ENCODE results near the gene POLR3B. TPM values are rescaled to one million over a fixed set of nuclear protein-coding genes. Genes with fewer than 3 reads are reported as not detected.

The POLR3B gene
- total and polyA plus RNA-seq, 2 of the 8 experiments (the other 6 are each of a cell fraction or from before 2014, with no cell fraction given) = 5.0 to 13.2 TPM

DNA sequence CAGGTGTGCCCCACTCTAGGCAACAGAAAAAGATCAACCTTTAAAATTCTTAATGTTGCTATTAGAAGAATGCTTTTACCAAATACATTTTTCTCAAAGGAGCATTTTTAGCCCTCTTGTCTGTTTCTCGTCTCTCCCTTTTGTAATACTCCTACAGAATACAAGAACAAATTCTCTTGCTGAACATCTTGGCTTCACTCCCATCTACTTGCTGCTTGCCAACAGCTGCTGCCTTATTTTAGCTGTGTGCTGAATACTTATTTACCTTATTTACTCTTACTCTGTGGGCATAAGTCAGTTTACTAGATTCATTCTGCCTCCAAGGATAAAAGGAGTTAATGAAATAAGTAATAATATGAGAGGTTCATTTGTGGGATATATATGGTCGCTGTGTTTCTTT, 70.8 kb downstream of the POLR3B start:
- no peaks in the 10 kb centered on the region for H3K9me3 ChIP-seq (ENCODE audit: insufficient read depth in 2 of 2, low read depth in 1 of 2, low read length in 1 of 2)
- FAIRE-seq = no peak
- H2BK120ac ChIP-seq (replicated peaks; ENCODE audit: low read depth, low read length) = no peak overlapping the region
- H3K23me2 ChIP-seq (ENCODE audit: low read depth, low read length) = no peaks in the 10 kb centered on the region
- H4K8ac ChIP-seq (ENCODE audit: extremely low read depth, insufficient read depth, low read length) = no peak overlapping the region
- no peak overlapping the region for H2BK20ac ChIP-seq (ENCODE audit: low read length)
- no peak overlapping the region for H2BK5ac ChIP-seq (ENCODE audit: low read depth, low read length)
- H3K14ac ChIP-seq (ENCODE audit: insufficient read length) = no peak overlapping the region
- H3K4me2 ChIP-seq (ENCODE audit: insufficient read depth in 1 of 2, low read depth in 2 of 2, low read length in 2 of 2) = no peak overlapping the region
- H3K79me1 ChIP-seq (ENCODE audit: low read depth, low read length) = no peaks in the 10 kb centered on the region
- H2AFZ ChIP-seq (ENCODE audit: low read length) = no peak overlapping the region
- DNase-seq (ENCODE audit: low read depth in 1 of 2, low spot score in 2 of 2) = no peak
- H3K36me3 ChIP-seq (ENCODE audit: control insufficient read depth in 2 of 4, insufficient read depth in 4 of 4, low read length in 3 of 4) = no peaks in the 10 kb centered on the region; a peak in 1 of 8 replicates
- no peaks in the 10 kb centered on the region for H3K79me2 ChIP-seq (ENCODE audit: control insufficient read depth in 1 of 2, insufficient read depth in 2 of 2, low read length in 2 of 2)
- H3K27ac ChIP-seq (ENCODE audit: low read depth, low read length) = no peak overlapping the region
- no peaks in the 10 kb centered on the region for H3K4me1 ChIP-seq (replicated peaks in 1 of 4; ENCODE audit: control insufficient read depth in 3 of 4, insufficient read depth in 4 of 4, low read length in 3 of 4)
- no peak overlapping the region for H2BK15ac ChIP-seq (ENCODE audit: low read length)
- no peak overlapping the region for H3K56ac ChIP-seq (replicated peaks; ENCODE audit: insufficient read length, low read depth, low read length)
- 85% methylated on average over 2 of the region's 2 CpGs; no CpG with 5 or more reads in 1 of the 2 experiments for WGBS, 2 experiments (ENCODE audit: extremely low coverage in 1 of 2, insufficient coverage in 1 of 2, insufficient read length in 1 of 2, insufficient replicate concordance in 2 of 2, low coverage in 1 of 2, low lambda C conversion rate in 2 of 2, missing lambda C conversion rate in 1 of 2)
- POLR2A ChIA-PET (ENCODE audit: partially characterized antibody) = interaction anchor here (1.2 kb wide), 1 partner anchor 14 kb away, joined by 3 read pairs; no protein-coding TSS in a partner anchor
- H4K5ac ChIP-seq (ENCODE audit: insufficient read length, low read depth, low read length) = no peak overlapping the region
- H4K91ac ChIP-seq (replicated peaks; ENCODE audit: insufficient read length, low read length) = no peak overlapping the region
- H3K18ac ChIP-seq (ENCODE audit: extremely low read depth, low read length) = no peak overlapping the region
- no peak for TF ChIP-seq SAP30 (IDR thresholded peaks at IDR 0.05; ENCODE audit: insufficient read depth, insufficient replicate concordance, low read length)
- no peak for TF ChIP-seq SIX5 (IDR thresholded peaks at IDR 0.05; ENCODE audit: low read depth, low read length)
- no peak for TF ChIP-seq TEAD4 (IDR thresholded peaks at IDR 0.05; ENCODE audit: low read depth, low read length)
- TF ChIP-seq BCL11A (IDR thresholded peaks at IDR 0.05; ENCODE audit: low read depth in 2 of 2, low read length in 2 of 2) = no peak
- TF ChIP-seq CTBP2 (IDR thresholded peaks at IDR 0.05; ENCODE audit: borderline replicate concordance, insufficient read depth, insufficient read length, low read length) = no peak
- no peak for TF ChIP-seq ZNF274 (IDR thresholded peaks at IDR 0.05; ENCODE audit: borderline replicate concordance, extremely low read depth, low read length)
- no peak for TF ChIP-seq POLR2A (IDR thresholded peaks at IDR 0.05; ENCODE audit: control extremely low read depth in 1 of 2, low read depth in 2 of 2, low read length in 2 of 2)
- TF ChIP-seq, protein P1, sequence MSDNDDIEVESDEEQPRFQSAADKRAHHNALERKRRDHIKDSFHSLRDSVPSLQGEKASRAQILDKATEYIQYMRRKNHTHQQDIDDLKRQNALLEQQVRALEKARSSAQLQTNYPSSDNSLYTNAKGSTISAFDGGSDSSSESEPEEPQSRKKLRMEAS (IDR thresholded peaks at IDR 0.05) = no peak
- no peak for TF ChIP-seq HDAC2 (IDR thresholded peaks at IDR 0.05; ENCODE audit: borderline replicate concordance in 1 of 2, low read depth in 2 of 2, low read length in 2 of 2)
- no peak for TF ChIP-seq FOSL1 (IDR thresholded peaks at IDR 0.05; ENCODE audit: insufficient read depth, low read depth, low read length)
- no peak for TF ChIP-seq SIN3A (conservative IDR thresholded peaks at IDR 0.05 in 1 of 2, IDR thresholded peaks at IDR 0.05 in 1 of 2; ENCODE audit: low read depth in 1 of 2, low read length in 2 of 2)
- TF ChIP-seq BACH1 (IDR thresholded peaks at IDR 0.05; ENCODE audit: low read length) = no peak
- no peak for TF ChIP-seq BRCA1 (IDR thresholded peaks at IDR 0.05; ENCODE audit: low read depth, low read length)
- H3K9ac ChIP-seq (replicated peaks in 1 of 4; ENCODE audit: extremely low read depth in 1 of 4, low read depth in 3 of 4, low read length in 3 of 4) = no peak overlapping the region
- no peaks in the 10 kb centered on the region for H4K20me1 ChIP-seq (replicated peaks in 1 of 2; ENCODE audit: control insufficient read depth in 1 of 2, insufficient read depth in 2 of 2, low read length in 2 of 2)
- no peak overlapping the region for H2AK5ac ChIP-seq (ENCODE audit: low read depth, low read length)
- no peak overlapping the region for H3K4me3 ChIP-seq (ENCODE audit: extremely low read depth in 1 of 4, insufficient read depth in 2 of 4, low read depth in 3 of 4, low read length in 4 of 4)
- CTCF ChIA-PET (ENCODE audit: partially characterized antibody) = no interaction called here
- no peak overlapping the region for H3K4ac ChIP-seq (replicated peaks; ENCODE audit: insufficient read length, low read depth, low read length)
- H2BK12ac ChIP-seq (ENCODE audit: low read depth, low read length) = no peak overlapping the region
- no peak overlapping the region for H3K23ac ChIP-seq (ENCODE audit: insufficient read length)
- no peaks in the 10 kb centered on the region for H3K27me3 ChIP-seq (replicated peaks in 1 of 4; ENCODE audit: control insufficient read depth in 3 of 4, extremely low read depth in 1 of 4, insufficient read depth in 3 of 4, low read length in 3 of 4)

All from H1 (cell line).